Ectodermal cell (in vitro differentiated cells): ENCODE data around the gene RAB42.
A peak's percentile ranks its signal among the peaks of the same experiment; 100 is the strongest.
"Not testable (repeated sequence)": the region's sequence is repeated elsewhere in the genome, so short reads cannot be mapped to it uniquely, and the experiment has no call there.

Experiments used
- H3K27ac ChIP-seq: 2 replicates; pipeline ENCODE4 v1.7.0; 2013; ENCODE audit warnings: mild to moderate bottlenecking, low read depth, low read length; ENCODE audit not compliant: insufficient read depth, poor library complexity, severe bottlenecking
- H3K27me3 ChIP-seq: 2 replicates; pipeline ENCODE4 v1.7.0; 2013; ENCODE audit warnings: mild to moderate bottlenecking, low read length; ENCODE audit not compliant: insufficient read depth, control insufficient read depth, poor library complexity, severe bottlenecking
- H3K36me3 ChIP-seq: one replicate; pipeline ENCODE4 v1.7.0; 2013; ENCODE audit warnings: low read length; ENCODE audit not compliant: control insufficient read depth, insufficient read depth
- H3K4me1 ChIP-seq: one replicate; pipeline ENCODE4 v1.7.0; 2013; ENCODE audit warnings: low read length; ENCODE audit not compliant: control insufficient read depth, insufficient read depth
- H3K4me3 ChIP-seq: 2 replicates; pipeline ENCODE4 v1.7.0; 2013; ENCODE audit warnings: low read depth, low read length, control low read depth; ENCODE audit not compliant: insufficient read depth
- H3K9me3 ChIP-seq: 2 replicates; pipeline ENCODE4 v1.7.0; 2013; ENCODE audit warnings: mild to moderate bottlenecking, low read length, moderate library complexity; ENCODE audit not compliant: control insufficient read depth
- WGBS, 2 experiments: methylation state at CpG; one replicate each; pipeline ENCODE4 v1.1.7; 2013; ENCODE audit warnings: missing lambda C conversion rate in 2 of 2; 5-methylcytosine and 5-hydroxymethylcytosine counted together

Gene RAB42

GRCh38 chr1:28582248-28582615 is 9.8 kb upstream of the RAB42 start:
- Histone ChIP-seq H3K27ac (no peak overlapping the region), H3K9me3 (no peaks in the 10 kb centered on the region), H3K27me3 (peaks cover 14% of the 10 kb centered on the region), H3K4me3 (peak overlapping the region; percentile 72), H3K4me1 (peaks cover 6% of the 10 kb centered on the region), H3K36me3 (peaks cover 24% of the 10 kb centered on the region)
- WGBS, 2 experiments: 37 to 41% methylated on average over 10 of the region's 10 CpGs

- H3K4me3 ChIP-seq, H3K27ac ChIP-seq, H3K9me3 ChIP-seq, H3K4me1 ChIP-seq, H3K36me3 ChIP-seq: not testable (repeated sequence)
- peaks cover 18% of the 10 kb centered on the region for H3K27me3 ChIP-seq
- 92 to 94% methylated on average over 17 to 18 of the region's 19 CpGs for WGBS, 2 experiments
Observed at GRCh38 chr1:28586585-28587391, 5.3 kb upstream of the RAB42 start.

- H3K27ac ChIP-seq: no peak overlapping the region
- peaks cover 19% of the 10 kb centered on the region for H3K27me3 ChIP-seq
- H3K4me1 ChIP-seq: peaks cover 5% of the 10 kb centered on the region
- WGBS, 2 experiments: 5% methylated on average over 81 of the region's 81 CpGs
- H3K36me3 ChIP-seq: no peaks in the 10 kb centered on the region
- H3K9me3 ChIP-seq: no peaks in the 10 kb centered on the region
- peak overlapping the region; percentile 50 for H3K4me3 ChIP-seq
Observed at GRCh38 chr1:28592321-28593071, 431 bp downstream of the RAB42 start.

GRCh38 chr1:28593988-28594356 is 1.9 kb downstream of the RAB42 start:
- H3K4me1 ChIP-seq, H3K36me3 ChIP-seq, H3K9me3 ChIP-seq, H3K4me3 ChIP-seq, H3K27ac ChIP-seq: not testable (repeated sequence)
- WGBS, 2 experiments: 80 to 92% methylated on average over 3 of the region's 3 CpGs
- peaks cover 19% of the 10 kb centered on the region for H3K27me3 ChIP-seq

- H3K27me3 ChIP-seq: peaks cover 19% of the 10 kb centered on the region
- H3K36me3 ChIP-seq, H3K4me1 ChIP-seq, H3K9me3 ChIP-seq, H3K27ac ChIP-seq, H3K4me3 ChIP-seq: not testable (repeated sequence)
- 59% methylated on average over 7 of the region's 7 CpGs for WGBS, 2 experiments
Observed at GRCh38 chr1:28594686-28595411, 2.8 kb downstream of the RAB42 start.

- Histone ChIP-seq H3K27ac (no peak overlapping the region), H3K9me3 (no peaks in the 10 kb centered on the region), H3K27me3 (peaks cover 19% of the 10 kb centered on the region), H3K36me3 (no peaks in the 10 kb centered on the region), H3K4me3 (no peak overlapping the region), H3K4me1 (peaks cover 5% of the 10 kb centered on the region)
- 84 to 85% methylated on average over 10 of the region's 10 CpGs for WGBS, 2 experiments
Observed at GRCh38 chr1:28595412-28596191, 3.5 kb downstream of the RAB42 start.

GRCh38 chr1:28596276-28596675 is 4.2 kb downstream of the RAB42 start:
- WGBS, 2 experiments: 92 to 93% methylated on average over 10 to 11 of the region's 11 CpGs
- H3K9me3 ChIP-seq, H3K36me3 ChIP-seq, H3K4me1 ChIP-seq, H3K27ac ChIP-seq, H3K4me3 ChIP-seq: not testable (repeated sequence)
- peaks cover 19% of the 10 kb centered on the region for H3K27me3 ChIP-seq

- WGBS, 2 experiments: 91 to 97% methylated on average over 3 of the region's 3 CpGs
- Histone ChIP-seq H3K4me1 (no peaks in the 10 kb centered on the region), H3K27ac (no peak overlapping the region), H3K4me3 (no peak overlapping the region), H3K27me3 (no peaks in the 10 kb centered on the region), H3K9me3 (no peaks in the 10 kb centered on the region), H3K36me3 (peaks cover 4% of the 10 kb centered on the region)
Observed at GRCh38 chr1:28601696-28602095, 9.6 kb downstream of the RAB42 start.

- Histone ChIP-seq H3K36me3 (peaks cover 6% of the 10 kb centered on the region), H3K9me3 (no peaks in the 10 kb centered on the region), H3K4me1 (no peaks in the 10 kb centered on the region), H3K27ac (no peak overlapping the region), H3K27me3 (no peaks in the 10 kb centered on the region), H3K4me3 (no peak overlapping the region)
- WGBS, 2 experiments: 80 to 82% methylated on average over 14 to 15 of the region's 15 CpGs
Observed at GRCh38 chr1:28602536-28603439, 10.7 kb downstream of the RAB42 start.
